GM19455 (cell line): ENCODE data around the gene PRR12.

ENCODE experiments used
- ATAC-seq: cut with Tn5 transposase; IDR thresholded peaks from one replicate; pipeline ENCODE4 v1.9.1; 2021; ENCODE audit not compliant: unreplicated experiment

PRR12 gene, protein sequence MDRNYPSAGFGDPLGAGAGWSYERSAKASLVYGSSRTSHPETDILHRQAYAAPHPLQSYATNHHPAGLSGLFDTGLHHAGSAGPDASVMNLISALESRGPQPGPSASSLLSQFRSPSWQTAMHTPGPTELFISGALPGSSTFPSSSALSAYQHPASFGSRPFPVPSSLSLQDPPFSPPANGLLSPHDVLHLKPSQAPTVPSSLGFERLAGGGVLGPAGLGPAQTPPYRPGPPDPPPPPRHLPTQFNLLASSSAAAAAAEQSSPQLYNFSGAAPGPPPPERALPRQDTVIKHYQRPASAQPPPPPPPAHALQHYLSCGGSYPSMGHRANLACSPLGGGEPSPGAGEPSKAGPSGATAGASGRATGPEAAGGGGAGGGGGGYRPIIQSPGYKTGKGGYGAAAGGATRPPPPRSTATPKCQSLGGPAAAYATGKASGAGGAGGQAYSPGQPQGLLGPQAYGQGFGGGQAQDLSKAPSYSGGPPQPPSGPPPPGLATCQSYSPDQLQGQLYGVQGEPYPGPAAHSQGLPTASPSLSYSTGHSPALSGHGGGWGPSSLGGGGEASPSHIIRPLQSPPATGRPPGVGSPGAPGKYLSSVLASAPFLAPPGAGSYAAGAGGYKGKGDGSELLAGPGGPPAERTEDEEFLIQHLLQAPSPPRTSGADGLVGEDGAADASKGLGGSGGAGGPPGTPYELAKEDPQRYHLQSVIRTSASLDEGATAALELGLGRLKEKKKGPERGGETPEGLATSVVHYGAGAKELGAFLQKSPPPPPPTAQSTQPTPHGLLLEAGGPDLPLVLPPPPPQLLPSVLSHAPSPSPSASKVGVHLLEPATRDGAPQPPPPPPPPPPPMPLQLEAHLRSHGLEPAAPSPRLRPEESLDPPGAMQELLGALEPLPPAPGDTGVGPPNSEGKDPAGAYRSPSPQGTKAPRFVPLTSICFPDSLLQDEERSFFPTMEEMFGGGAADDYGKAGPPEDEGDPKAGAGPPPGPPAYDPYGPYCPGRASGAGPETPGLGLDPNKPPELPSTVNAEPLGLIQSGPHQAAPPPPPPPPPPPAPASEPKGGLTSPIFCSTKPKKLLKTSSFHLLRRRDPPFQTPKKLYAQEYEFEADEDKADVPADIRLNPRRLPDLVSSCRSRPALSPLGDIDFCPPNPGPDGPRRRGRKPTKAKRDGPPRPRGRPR (N-terminal part only)

GRCh38 chr19:49590971-49591730, at the start of gene PRR12:
Gene PRR12, plus strand, starts transcription at chr19:49591182. Its CDS starts 473 bp downstream, at chr19:49591655.
- no peak for ATAC-seq

GRCh38 chr19:49541914-49542313, 49.1 kb upstream of the PRR12 start:
- no peak for ATAC-seq

GRCh38 chr19:49542446-49542845, 48.5 kb upstream of the PRR12 start:
- ATAC-seq = no peak

DNA sequence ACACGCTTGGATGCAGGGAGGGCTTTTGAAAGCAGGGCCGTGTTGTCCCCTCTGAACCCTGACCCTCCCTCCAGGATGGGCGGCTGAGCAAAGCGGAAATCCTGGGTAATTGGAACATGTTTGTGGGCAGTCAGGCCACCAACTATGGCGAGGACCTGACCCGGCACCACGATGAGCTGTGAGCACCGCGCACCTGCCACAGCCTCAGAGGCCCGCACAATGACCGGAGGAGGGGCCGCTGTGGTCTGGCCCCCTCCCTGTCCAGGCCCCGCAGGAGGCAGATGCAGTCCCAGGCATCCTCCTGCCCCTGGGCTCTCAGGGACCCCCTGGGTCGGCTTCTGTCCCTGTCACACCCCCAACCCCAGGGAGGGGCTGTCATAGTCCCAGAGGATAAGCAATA, 48.0 kb upstream of the PRR12 start:
- ATAC-seq = no peak

DNA sequence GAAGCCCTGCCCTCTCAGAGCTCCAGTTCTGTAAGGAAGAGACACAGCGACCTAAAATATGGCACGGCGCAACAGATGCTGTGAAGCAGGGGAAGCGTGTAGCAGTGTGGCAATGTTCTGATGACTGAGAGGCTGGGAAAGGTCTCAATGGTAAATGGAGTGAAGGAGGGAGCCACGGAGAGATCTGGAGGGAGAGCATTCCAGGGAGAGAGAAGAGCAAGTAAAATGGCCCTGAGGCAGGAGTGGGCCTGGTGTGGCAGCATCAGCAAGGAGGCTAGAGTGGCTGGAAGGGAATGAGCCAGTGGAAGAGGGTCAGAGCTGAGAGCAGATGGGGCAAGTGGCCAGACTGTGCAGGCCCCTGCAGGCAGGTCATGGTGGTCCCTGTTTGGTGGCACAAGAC, 46.8 kb upstream of the PRR12 start:
- ATAC-seq = no peak

DNA sequence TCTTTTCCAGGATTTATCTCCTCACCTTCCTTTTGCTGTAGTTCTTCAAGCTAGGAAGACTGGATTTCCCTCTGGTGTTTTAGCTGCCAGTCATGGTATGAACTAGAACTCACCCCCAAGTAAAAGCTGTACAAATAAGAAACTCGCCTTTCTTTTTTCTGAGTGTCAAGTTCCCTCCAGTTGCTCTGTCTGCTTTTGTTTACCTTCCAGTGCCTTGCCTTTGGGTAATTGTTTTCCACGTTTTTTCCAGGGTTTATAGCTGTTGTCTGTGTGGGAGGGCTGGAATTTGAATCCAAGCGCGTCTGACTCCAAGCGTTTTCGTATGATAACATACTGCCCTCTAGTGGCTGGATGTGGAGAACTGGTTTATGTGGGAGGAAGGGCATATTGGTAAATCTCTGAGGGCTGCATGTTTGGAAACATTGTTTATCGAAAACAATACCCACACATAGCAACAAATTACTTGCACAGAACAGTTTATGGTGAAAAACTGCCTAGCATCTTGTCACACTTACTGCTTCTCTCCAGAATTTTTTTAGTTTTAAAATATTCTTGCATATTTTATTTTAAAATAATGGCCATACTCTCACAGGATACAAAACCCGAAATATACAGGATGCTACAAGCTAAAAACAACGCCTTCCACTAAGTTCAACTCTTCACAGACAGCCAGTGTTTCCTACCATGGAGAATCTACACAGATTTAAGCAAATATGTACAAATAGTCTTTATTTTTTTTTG, 44.0 kb upstream of the PRR12 start:
- ATAC-seq = no peak

DNA sequence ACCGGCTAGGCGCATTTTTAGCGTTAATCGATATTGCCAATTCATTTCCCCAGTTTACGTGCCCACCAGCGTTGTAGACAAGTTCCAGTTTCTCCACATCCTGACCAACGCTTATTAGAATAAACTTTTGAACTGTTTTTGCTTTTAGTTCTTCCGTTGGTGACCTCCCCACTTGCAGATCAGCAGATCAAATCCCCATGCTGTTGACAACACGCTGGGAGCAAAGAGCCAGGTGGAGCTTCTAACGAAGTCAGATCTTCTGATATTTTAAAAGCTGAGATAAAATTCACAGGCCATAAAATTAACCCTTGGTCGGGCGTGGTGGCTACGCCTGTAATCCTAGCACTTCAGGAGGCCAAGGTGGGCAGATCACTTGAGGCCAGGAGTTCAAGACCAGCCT, 41.9 kb upstream of the PRR12 start:
- ATAC-seq = no peak

DNA sequence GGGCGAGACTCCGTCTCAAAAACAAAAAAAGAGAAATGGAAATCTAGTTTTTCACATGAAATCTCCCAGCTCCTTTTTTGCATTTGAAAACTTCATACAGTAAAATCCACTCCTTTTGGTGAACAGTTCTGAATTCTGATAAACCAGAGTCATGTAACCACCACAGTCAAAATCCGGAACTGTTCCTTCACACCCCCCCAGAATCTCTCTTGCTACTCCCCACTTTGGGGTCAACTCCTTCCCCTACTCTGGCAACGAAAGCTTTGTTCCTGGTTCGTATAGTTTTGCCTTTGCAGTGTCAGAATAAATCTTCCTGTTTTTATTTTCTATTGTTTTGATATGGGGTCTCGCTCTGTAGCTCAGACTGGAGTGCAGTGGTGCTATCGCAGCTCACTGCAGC, 39.5 kb upstream of the PRR12 start:
- ATAC-seq = no peak

- ATAC-seq = no peak
Measured at GRCh38 chr19:49552749-49553148, 38.2 kb upstream of the PRR12 start.

GRCh38 chr19:49553451-49554271, 37.3 kb upstream of the PRR12 start:
- ATAC-seq = no peak

DNA sequence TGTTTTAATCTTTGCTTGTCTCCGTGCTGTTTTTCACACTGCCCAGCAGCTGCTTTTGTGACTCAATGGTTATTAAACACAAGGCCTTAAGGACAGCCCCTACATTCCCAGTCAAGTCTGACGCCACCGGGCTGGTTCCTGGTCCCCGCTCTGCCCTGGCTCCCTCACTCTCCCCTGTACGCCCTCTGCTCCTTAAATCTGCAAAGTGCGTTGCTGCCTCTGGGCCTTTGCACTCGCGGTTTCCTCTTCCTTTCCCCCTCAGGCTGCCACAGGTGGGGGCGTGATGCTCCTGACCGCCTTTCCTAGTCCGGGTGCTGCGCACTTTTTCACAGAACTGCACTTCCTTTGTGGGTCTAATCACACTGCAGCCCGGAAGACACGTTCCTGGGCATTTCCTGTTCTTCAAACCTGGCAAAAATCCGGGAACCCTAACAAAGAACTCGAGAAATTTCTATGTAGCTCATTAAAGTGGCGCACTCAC, 36.2 kb upstream of the PRR12 start:
- ATAC-seq = no peak

DNA sequence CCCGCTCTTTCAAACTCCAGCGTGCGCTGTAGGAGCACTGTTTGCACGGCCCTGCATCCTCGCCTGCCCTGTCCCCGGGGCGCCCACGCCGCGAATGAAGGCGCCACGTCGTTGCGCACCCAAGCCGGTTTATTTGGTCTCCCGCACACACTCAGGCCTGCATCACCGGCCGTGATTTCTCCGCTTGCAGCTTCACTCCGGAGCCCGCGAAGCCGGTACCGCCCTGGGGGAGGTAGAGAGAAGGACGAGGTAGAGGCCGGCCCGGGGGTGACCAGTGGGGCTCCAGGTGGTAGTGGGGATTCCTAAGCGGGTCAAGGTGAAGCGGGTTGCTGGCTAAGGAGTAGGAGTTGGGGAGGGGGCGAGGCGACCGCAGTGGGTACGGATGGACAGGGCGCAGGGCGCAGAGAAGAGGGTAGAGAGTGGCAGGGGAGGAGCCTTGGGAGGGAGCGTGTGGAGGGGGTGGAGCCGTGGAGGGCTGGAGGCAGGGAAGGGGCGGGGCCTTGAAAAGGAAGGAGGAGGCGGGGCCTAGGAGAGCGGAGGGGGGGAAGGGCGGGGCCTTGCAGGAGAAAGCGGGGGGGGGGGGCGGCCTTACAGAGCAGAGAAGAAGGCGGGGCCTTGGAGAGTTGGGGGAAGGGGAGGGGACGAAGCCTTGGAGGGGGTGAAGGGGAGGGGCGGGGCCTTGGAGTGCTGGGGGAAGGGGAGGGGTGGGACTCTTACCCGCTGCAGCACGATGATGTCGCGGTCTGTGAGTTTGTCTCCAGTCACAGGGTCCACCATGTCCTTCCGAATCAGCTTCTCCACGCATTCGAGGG, 35.2 kb upstream of the PRR12 start:
- no peak for ATAC-seq

DNA sequence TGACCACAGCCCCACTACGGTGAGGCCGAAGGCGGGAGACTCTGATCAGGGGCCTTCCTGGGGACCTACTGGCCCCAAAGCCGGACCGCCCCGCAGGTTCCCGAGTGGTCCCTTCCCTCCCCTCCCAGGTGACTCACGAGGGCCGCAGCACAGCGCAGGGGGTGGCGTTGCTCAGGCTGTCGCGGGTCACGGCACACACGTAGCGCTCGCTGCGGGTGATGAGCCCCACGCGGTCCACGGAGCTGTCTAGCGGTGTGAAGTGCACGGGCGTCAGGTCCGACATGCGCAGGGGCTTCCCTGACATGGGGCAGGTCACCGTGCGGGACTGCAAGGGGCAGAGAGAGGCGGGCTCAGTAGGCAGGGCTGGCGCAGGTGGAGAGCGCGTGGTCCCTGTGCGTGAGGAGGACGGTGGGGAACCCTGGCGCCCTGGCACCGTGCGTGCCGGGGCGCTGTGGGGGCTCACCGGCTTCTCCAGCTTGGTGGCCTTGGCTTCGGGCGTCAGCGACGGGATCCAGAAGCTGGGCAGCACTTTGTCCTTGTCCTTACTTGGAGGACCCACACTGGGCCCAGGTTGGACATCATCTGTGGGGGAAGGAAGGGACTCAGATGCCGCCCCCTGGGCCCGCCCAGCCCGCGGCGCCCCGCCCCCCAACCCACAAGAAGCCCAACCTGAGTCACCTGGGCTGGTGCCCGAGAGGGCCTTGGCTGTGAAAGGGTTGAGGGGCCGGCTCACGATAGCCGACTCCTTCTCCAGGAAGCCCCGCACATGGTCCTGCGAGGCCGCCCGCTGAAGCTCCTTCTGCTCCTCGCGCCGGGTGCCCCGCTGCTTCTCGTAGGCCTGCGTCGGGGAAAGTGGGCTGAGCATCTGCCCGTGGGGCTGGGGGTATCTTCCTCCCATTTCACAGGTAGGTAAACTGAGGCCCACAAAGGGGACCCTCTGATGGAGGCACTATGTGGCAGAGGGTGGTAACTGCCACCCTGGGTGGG, 34.3 kb upstream of the PRR12 start:
- no peak for ATAC-seq

DNA sequence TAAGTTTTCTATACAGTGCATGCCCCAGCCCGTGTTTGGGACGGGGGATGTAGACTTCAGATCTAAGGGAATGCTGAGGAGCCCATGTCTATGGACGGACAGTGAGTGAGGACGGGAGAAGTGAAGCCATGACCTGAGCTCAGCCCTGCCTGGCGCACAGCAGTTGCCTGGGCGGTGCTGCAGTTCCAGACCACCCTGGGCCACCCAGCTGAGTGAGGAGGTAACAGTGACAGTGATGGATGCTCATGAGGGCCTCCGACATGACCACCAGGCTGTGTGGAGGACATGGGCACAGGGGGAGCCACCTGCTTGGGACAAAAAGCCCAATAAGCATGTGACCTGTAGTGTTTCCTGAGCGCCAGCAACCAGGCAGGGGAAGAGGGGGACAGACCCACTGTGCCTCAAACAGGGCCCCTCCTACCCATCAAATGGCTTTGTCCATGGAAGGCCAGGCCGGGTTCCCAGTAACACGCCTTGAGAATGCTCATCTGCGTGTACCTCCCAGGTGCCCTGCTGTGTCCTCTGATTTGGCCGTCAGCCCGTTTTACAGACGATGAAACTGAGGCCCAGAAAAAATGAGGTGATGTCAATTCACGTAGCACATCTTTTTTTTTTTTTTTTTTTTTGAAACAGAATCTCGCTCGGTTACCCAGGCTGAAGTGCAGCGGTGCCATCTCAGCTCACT, 33.2 kb upstream of the PRR12 start:
- ATAC-seq = no peak

- ATAC-seq = no peak
Measured at GRCh38 chr19:49558591-49558990, 32.4 kb upstream of the PRR12 start.

GRCh38 chr19:49559443-49559842, 31.5 kb upstream of the PRR12 start:
- no peak for ATAC-seq
